OCI-LY3 (cell line): Measurements from ENCODE around the gene RUSF1.

Source experiments
- CTCF ChIP-seq: fragments of 200-600, 300-600 bp; sonication (generic); IDR thresholded peaks from 2 replicates; pipeline ENCODE4 v1.5.1; 2014; ENCODE audit warnings: antibody characterized with exemption, low read length, low read depth
- EZH2phosphoT487 ChIP-seq: fragments of 200-600 bp; shearing (Covaris generic); IDR thresholded peaks from 2 replicates; pipeline ENCODE4 v1.6.1; 2018; ENCODE audit warnings: antibody characterized with exemption, mixed run types, low read depth

DNA sequence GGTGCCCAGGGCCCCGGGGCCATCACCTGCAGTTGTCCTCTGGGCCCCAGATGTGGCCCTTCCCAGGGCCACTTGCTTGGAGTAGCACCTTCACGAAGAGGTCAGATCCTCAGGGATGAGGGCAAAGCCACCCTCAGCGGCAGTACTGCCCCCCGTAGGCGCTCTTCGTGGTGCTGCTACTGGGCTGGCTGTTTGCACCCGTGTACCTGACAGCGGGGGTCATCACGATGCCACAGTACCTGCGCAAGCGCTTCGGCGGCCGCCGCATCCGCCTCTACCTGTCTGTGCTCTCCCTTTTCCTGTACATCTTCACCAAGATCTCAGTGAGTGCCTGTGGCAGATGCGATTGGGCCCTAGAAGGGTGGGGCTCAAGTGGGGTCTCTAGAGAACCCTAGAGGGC is 22.6 kb downstream of the RUSF1 start:
- no peak for TF ChIP-seq CTCF
- TF ChIP-seq EZH2phosphoT487 = no peak
